Measurements from ENCODE around the gene TERF2IP. TPM values are rescaled to one million over a fixed set of nuclear protein-coding genes. Genes with fewer than 3 reads are reported as not detected.

TERF2IP gene
- total and polyA plus RNA-seq, 9 of the 15 experiments (the other 6 are each of a cell fraction or from before 2014, with no cell fraction given), result 14.5 to 64.2 (median 47.0) TPM

GRCh38 chr16:75647112-75647491, 471 bp upstream of the TERF2IP start:
- POLR2A ChIA-PET, result interaction anchor here (0.6 to 8.7 kb wide), 8 partner anchors 11 to 228 kb away, joined by 3 to 43 read pairs (median 4); partner anchors contain the start of gene ADAT1
- H2AFZ ChIP-seq (ENCODE audit: low read depth, low read length), result peak overlapping the region; percentile 91
- 1% methylated on average over 18 of the region's 18 CpGs for WGBS (ENCODE audit: insufficient coverage, low coverage, missing lambda C conversion rate)
- BruUV-seq (replicated peaks), result TSS peak; percentile 56
- DNase-seq (ENCODE audit: extremely low read depth in 1 of 4, low spot score in 3 of 4) (no peak), ATAC-seq (peak; percentile 14), FAIRE-seq (no peak)
- intact Hi-C loops (cut with micrococcal nuclease) (loop anchor here (2.0 to 5.0 kb wide), 2 partner anchors 22 to 115 kb away; no protein-coding TSS in a partner anchor), in situ Hi-C loops (cut with MboI) (loop anchor here (25.0 kb wide), 1 partner anchor 1540 kb away; the partner anchor contains the start of genes MON1B and SYCE1L)
- H3K9me3 ChIP-seq (replicated peaks; ENCODE audit: control insufficient read depth, insufficient read depth, low read depth, low read length), result no peaks in the 10 kb centered on the region
- H3K36me3 ChIP-seq (ENCODE audit: control insufficient read depth, insufficient read depth, low read length), result peaks cover 44% of the 10 kb centered on the region
- H3K4me1 ChIP-seq (replicated peaks in 1 of 2; ENCODE audit: control insufficient read depth in 2 of 2, insufficient read depth in 2 of 2, low read length in 2 of 2), result peaks cover 15 to 24% of the 10 kb centered on the region in 2 experiments; a peak in 4 of 5 replicates
- H3K9ac ChIP-seq (ENCODE audit: insufficient read depth in 1 of 2, low read depth in 2 of 2, low read length in 2 of 2), result peak overlapping the region; percentile 94 to 97
- peaks cover 14% of the 10 kb centered on the region for H4K20me1 ChIP-seq (replicated peaks; ENCODE audit: control insufficient read depth, insufficient read depth, low read length)
- peaks cover 99% of the 10 kb centered on the region for H3K79me2 ChIP-seq (ENCODE audit: control insufficient read depth, insufficient read depth, low read length)
- CTCF ChIA-PET (ENCODE audit: low intra/inter-chr PET ratio), result interaction anchor here (1.1 kb wide), 1 partner anchor 26 kb away, joined by 3 read pairs; no protein-coding TSS in a partner anchor
- no peaks in the 10 kb centered on the region for H3K27me3 ChIP-seq (ENCODE audit: control insufficient read depth in 2 of 2, insufficient read depth in 2 of 2, low read length in 2 of 2)
- H3K4me2 ChIP-seq (ENCODE audit: insufficient read depth, low read length), result peak overlapping the region; percentile 91
- H3K27ac ChIP-seq (ENCODE audit: extremely low read depth, low read depth, low read length), result peak overlapping the region; percentile 93
- H3K9me1 ChIP-seq (ENCODE audit: control insufficient read depth, insufficient read depth, low read length), result peaks cover 7% of the 10 kb centered on the region
- H3K4me3 ChIP-seq, result peak overlapping the region; percentile 96
- TF ChIP-seq NR1H2 (CRISPR knock-in tag; IDR thresholded peaks at IDR 0.05) (0 out of 2 replicates have a peak, but pooled peaks have one; percentile 39), HDAC2 (IDR thresholded peaks at IDR 0.05) (0 out of 2 replicates have a peak, but pooled peaks have one; percentile 8), MNT (conservative IDR thresholded peaks at IDR 0.05) (peak in 1 of 2 experiments; percentile 75; a peak in 1 of 4 replicates), FIP1L1 (IDR thresholded peaks at IDR 0.05; ENCODE audit: low read depth, low read length, poor library complexity, severe bottlenecking) (no peak), NFRKB (IDR thresholded peaks at IDR 0.05; ENCODE audit: low read depth) (0 out of 2 replicates have a peak, but pooled peaks have one; percentile 3), ZNF79 (CRISPR knock-in tag; IDR thresholded peaks at IDR 0.05; ENCODE audit: low read depth) (0 out of 2 replicates have a peak, but pooled peaks have one; percentile 30), STAG1 (CRISPR knock-in tag; IDR thresholded peaks at IDR 0.05; ENCODE audit: borderline replicate concordance) (no peak), ZC3H11A (IDR thresholded peaks at IDR 0.05; ENCODE audit: low read depth, low read length) (0 out of 2 replicates have a peak, but pooled peaks have one; percentile 1), NKRF (IDR thresholded peaks at IDR 0.05; ENCODE audit: borderline replicate concordance) (peak; percentile 95), CHD1 (IDR thresholded peaks at IDR 0.05; ENCODE audit: low read length) (peak; percentile 21), ZBTB9 (CRISPR knock-in tag; IDR thresholded peaks at IDR 0.05) (0 out of 2 replicates have a peak, but pooled peaks have one; percentile 28), EP300 (IDR thresholded peaks at IDR 0.05; ENCODE audit: low read length) (no peak), ZNF75A (CRISPR knock-in tag; IDR thresholded peaks at IDR 0.05) (no peak), NCOA4 (IDR thresholded peaks at IDR 0.05; ENCODE audit: partially characterized antibody) (peak; percentile 4), SOX6 (IDR thresholded peaks at IDR 0.05) (no peak), CSDE1 (IDR thresholded peaks at IDR 0.05) (peak in 1 of 2 experiments; percentile 69; a peak in 1 of 4 replicates), RAD51 (IDR thresholded peaks at IDR 0.05; ENCODE audit: borderline replicate concordance, low read depth) (no peak)

Data from K562 (cell line).